Neural cell (in vitro differentiated cells): ENCODE results near the gene RBMS3. TPM values are rescaled to one million over a fixed set of nuclear protein-coding genes. Genes with fewer than 3 reads are reported as not detected.

Source experiments
- H2AFZ ChIP-seq: fragments of 200-600, 300-800 bp; sonication (generic), shearing (Covaris generic); 2 replicates; pipeline ENCODE4 v1.6.0; 2014; ENCODE audit warnings: low read depth, mild to moderate bottlenecking, antibody characterized with exemption, low read length, moderate library complexity
- H3F3A ChIP-seq: fragments of 200-600 bp; shearing (Covaris generic); 2 replicates; pipeline ENCODE4 v1.6.1; 2016; ENCODE audit warnings: mild to moderate bottlenecking, moderate library complexity, mixed read lengths, antibody characterized with exemption, low read length; ENCODE audit not compliant: insufficient read depth, poor library complexity, severe bottlenecking
- H3K27ac ChIP-seq: fragments of 200-600, 300-800 bp; sonication (generic), shearing (Covaris generic); 2 replicates; pipeline ENCODE4 v1.5.1; 2014; ENCODE audit warnings: mild to moderate bottlenecking, low read length, moderate library complexity
- H3K27me3 ChIP-seq: fragments of 300-800, 200-600 bp; sonication (generic), shearing (Covaris generic); 2 replicates; pipeline ENCODE4 v1.6.0; 2014; ENCODE audit warnings: mild to moderate bottlenecking, low read depth, low read length, moderate library complexity; ENCODE audit not compliant: insufficient read depth
- H3K36me3 ChIP-seq: fragments of 300-800, 200-600 bp; sonication (generic), shearing (Covaris generic); 2 replicates; pipeline ENCODE4 v1.5.1; 2014; ENCODE audit warnings: mild to moderate bottlenecking, antibody characterized with exemption, low read length, moderate library complexity; ENCODE audit not compliant: insufficient read depth
- H3K4me2 ChIP-seq: fragments of 300-800, 200-600 bp; sonication (generic), shearing (Covaris generic); 2 replicates; pipeline ENCODE4 v1.6.0; 2014; ENCODE audit warnings: mild to moderate bottlenecking, low read length
- H3K4me3 ChIP-seq: fragments of 300-800, 200-600 bp; sonication (generic), shearing (Covaris generic); 2 replicates; pipeline ENCODE4 v1.5.1; 2014; ENCODE audit warnings: mild to moderate bottlenecking, low read length, moderate library complexity
- H3K79me2 ChIP-seq: fragments of 200-600 bp; shearing (Covaris generic); replicated peaks from 2 replicates; pipeline ENCODE4 v1.6.0; 2014; ENCODE audit warnings: mild to moderate bottlenecking, low read length, moderate library complexity; ENCODE audit not compliant: insufficient read depth
- H3K9ac ChIP-seq: fragments of 300-800, 200-600 bp; sonication (generic), shearing (Covaris generic); 2 replicates; pipeline ENCODE4 v1.6.1; 2016; ENCODE audit warnings: mild to moderate bottlenecking, low read length, mixed read lengths
- H3K9me2 ChIP-seq: fragments of 200-600 bp; shearing (Covaris generic); 2 replicates; pipeline ENCODE4 v1.6.1; 2016; ENCODE audit warnings: mild to moderate bottlenecking, low read length, mixed read lengths; ENCODE audit not compliant: insufficient read depth
- H3K9me3 ChIP-seq: fragments of 200-600, 300-800 bp; sonication (generic), shearing (Covaris generic); 2 replicates; pipeline ENCODE4 v1.6.1; 2016; ENCODE audit warnings: mild to moderate bottlenecking, mixed run types, low read length, moderate library complexity, mixed read lengths
- H4K20me1 ChIP-seq: fragments of 200-600 bp; shearing (Covaris generic); 2 replicates; pipeline ENCODE4 v1.6.1; 2016; ENCODE audit warnings: mild to moderate bottlenecking, mixed run types; ENCODE audit not compliant: insufficient read depth
- CTCF ChIP-seq: fragments of 450-650 bp; IDR thresholded peaks from 2 replicates; pipeline ENCODE4 v1.5.1; 2014; ENCODE audit warnings: antibody characterized with exemption, mild to moderate bottlenecking, moderate library complexity; ENCODE audit not compliant: poor library complexity, severe bottlenecking
- EP300 ChIP-seq: fragments of 450-650 bp; conservative IDR thresholded peaks from 2 replicates; pipeline ENCODE4 v1.6.1; 2014; ENCODE audit warnings: antibody characterized with exemption, mild to moderate bottlenecking, moderate library complexity; ENCODE audit not compliant: poor library complexity, severe bottlenecking
- EZH2 ChIP-seq: fragments of 200-600, 300-800 bp; shearing (Covaris generic), sonication (generic); IDR thresholded peaks from 2 replicates; pipeline ENCODE4 v1.6.1; 2014; ENCODE audit warnings: antibody characterized with exemption, low read length, borderline replicate concordance, mild to moderate bottlenecking; ENCODE audit not compliant: insufficient read depth, poor library complexity, severe bottlenecking
- MXI1 ChIP-seq: fragments of 450-650 bp; conservative IDR thresholded peaks from 2 replicates; pipeline ENCODE4 v1.6.1; 2014; ENCODE audit warnings: antibody characterized with exemption, mild to moderate bottlenecking; ENCODE audit not compliant: poor library complexity, severe bottlenecking
- POLR2AphosphoS5 ChIP-seq: IDR thresholded peaks from 2 replicates; pipeline ENCODE4 v1.6.1; 2012
- RAD21 ChIP-seq: fragments of 450-650 bp; conservative IDR thresholded peaks from 2 replicates; pipeline ENCODE4 v1.6.1; 2014; ENCODE audit warnings: antibody characterized with exemption, mild to moderate bottlenecking, moderate library complexity
- REST ChIP-seq: IDR thresholded peaks from 2 replicates; pipeline ENCODE4 v1.6.1; 2012; ENCODE audit warnings: borderline replicate concordance
- SMC3 ChIP-seq: fragments of 450-650 bp; conservative IDR thresholded peaks from 2 replicates; pipeline ENCODE4 v1.6.1; 2014; ENCODE audit warnings: antibody characterized with exemption, mild to moderate bottlenecking, moderate library complexity; ENCODE audit not compliant: poor library complexity
- TAF1 ChIP-seq: IDR thresholded peaks from 2 replicates; pipeline ENCODE4 v1.6.1; 2012; ENCODE audit warnings: low read depth
- polyA plus RNA-seq: library from polyadenylated mRNA; depleted of rRNA; stranded (reverse); fragments of >200 nt; gene quantifications from 2 replicates; pipeline ENCODE4 v1.2.3, GENCODE V29; 2014

The RBMS3 gene
- polyA plus RNA-seq, 1 donor from 2014 or later, result 0.53 TPM

GRCh38 chr3:29696311-29696710, 415.4 kb downstream of the RBMS3 start:
- H3K79me2 ChIP-seq, result no peaks in the 10 kb centered on the region
- peaks cover 3% of the 10 kb centered on the region for H3K27me3 ChIP-seq
- H3K36me3 ChIP-seq, result no peaks in the 10 kb centered on the region
- H3K9me2 ChIP-seq, result no peaks in the 10 kb centered on the region
- TF ChIP-seq EZH2 (no peak), POLR2AphosphoS5 (no peak), MXI1 (no peak), SMC3 (no peak), EP300 (no peak), RAD21 (no peak), REST (no peak)
- no peaks in the 10 kb centered on the region for H4K20me1 ChIP-seq
- H3K4me2 ChIP-seq, result no peak overlapping the region
- no peak overlapping the region for H2AFZ ChIP-seq
- H3K27ac ChIP-seq, result no peak overlapping the region
- H3K9ac ChIP-seq, result no peak overlapping the region
- H3K9me3 ChIP-seq, result no peaks in the 10 kb centered on the region
- no peak overlapping the region for H3K4me3 ChIP-seq
- no peaks in the 10 kb centered on the region for H3F3A ChIP-seq

- H3K9me3 ChIP-seq, result no peaks in the 10 kb centered on the region
- TF ChIP-seq CTCF (no peak), MXI1 (no peak), RAD21 (no peak), REST (no peak), POLR2AphosphoS5 (no peak), SMC3 (no peak), EZH2 (no peak), EP300 (no peak), TAF1 (no peak)
- no peaks in the 10 kb centered on the region for H3K9me2 ChIP-seq
- no peaks in the 10 kb centered on the region for H3K36me3 ChIP-seq
- H3K4me3 ChIP-seq, result no peak overlapping the region
- no peak overlapping the region for H3K27ac ChIP-seq
- H3K27me3 ChIP-seq, result peaks cover 3% of the 10 kb centered on the region
- H3K4me2 ChIP-seq, result no peak overlapping the region
- no peaks in the 10 kb centered on the region for H3K79me2 ChIP-seq
- H4K20me1 ChIP-seq, result no peaks in the 10 kb centered on the region
- no peak overlapping the region for H2AFZ ChIP-seq
- no peaks in the 10 kb centered on the region for H3F3A ChIP-seq
- no peak overlapping the region for H3K9ac ChIP-seq
Observed at GRCh38 chr3:29697989-29698388, 417.1 kb downstream of the RBMS3 start.
